Globus pallidus (tissue), 1 donor: ENCODE data around the gene MAGEA9.
"Not testable (repeated sequence)": the region's sequence is repeated elsewhere in the genome, so short reads cannot be mapped to it uniquely, and the experiment has no call there.

Source experiments
- DNase-seq: peaks from one replicate; pipeline ENCODE4 v3.0.0-alpha.2; 2015; ENCODE audit warnings: low spot score

The MAGEA9 gene, protein sequence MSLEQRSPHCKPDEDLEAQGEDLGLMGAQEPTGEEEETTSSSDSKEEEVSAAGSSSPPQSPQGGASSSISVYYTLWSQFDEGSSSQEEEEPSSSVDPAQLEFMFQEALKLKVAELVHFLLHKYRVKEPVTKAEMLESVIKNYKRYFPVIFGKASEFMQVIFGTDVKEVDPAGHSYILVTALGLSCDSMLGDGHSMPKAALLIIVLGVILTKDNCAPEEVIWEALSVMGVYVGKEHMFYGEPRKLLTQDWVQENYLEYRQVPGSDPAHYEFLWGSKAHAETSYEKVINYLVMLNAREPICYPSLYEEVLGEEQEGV

DNA sequence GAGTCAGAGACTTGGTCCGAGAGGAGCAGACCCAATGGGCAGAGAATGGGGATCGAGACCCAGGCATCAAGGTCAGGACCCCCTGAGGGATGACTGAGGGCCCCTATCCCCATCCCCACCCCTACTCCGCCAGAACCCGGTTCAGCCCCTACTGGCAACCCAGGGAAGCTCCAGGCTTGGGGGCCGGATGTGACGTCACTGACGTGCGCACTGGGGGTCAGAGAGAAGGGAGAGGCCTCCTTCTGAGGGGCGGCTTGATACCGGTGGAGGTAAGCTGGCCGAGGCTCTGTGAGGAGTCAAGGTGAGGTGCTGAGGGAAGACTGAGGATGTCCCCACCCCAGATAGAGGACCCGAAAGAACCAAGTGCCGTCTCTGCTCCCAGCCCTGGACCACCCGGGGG, at the start of gene MAGEA9:
Gene MAGEA9 (plus strand): TSS at position 204 of the 400 bp plus-strand sequence. CDS start 4,281 bp downstream, outside the sequence.
- not testable (repeated sequence) for DNase-seq

- not testable (repeated sequence) for DNase-seq
These were observed 39.5 kb upstream of the MAGEA9 start for GRCh38 chrX:149742269-149742668.

DNA sequence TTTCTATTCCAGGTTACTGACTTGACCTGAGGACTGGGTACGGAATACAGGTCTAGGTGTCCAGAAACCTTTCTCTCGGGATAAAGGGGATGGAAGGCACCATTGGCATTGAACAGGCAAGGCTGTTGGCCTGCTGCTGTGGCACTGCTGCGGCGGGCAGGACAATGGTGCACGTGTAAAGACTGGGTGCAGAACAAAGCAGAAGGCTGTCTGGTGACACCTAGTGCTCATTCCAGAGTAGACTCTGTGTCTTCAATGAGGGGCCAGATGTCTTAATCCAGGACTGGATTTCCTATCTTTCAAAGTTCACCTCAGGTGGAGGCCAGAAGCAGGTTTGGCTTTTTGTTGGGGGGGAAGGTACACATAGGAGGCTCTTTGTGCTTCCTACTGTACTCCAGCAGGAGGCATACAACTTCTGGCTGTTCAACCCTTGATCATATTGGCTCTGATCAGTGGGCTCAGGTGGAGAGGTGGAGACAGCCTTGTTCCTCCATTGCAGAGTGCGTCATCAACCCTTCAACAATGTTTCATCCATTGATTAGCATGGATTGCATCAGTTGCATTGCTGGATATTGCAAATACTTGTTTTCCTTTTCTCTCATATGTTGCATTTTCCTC, 35.2 kb upstream of the MAGEA9 start:
- not testable (repeated sequence) for DNase-seq

GRCh38 chrX:149757206-149758067, 24.3 kb upstream of the MAGEA9 start:
- DNase-seq, result no peak

DNA sequence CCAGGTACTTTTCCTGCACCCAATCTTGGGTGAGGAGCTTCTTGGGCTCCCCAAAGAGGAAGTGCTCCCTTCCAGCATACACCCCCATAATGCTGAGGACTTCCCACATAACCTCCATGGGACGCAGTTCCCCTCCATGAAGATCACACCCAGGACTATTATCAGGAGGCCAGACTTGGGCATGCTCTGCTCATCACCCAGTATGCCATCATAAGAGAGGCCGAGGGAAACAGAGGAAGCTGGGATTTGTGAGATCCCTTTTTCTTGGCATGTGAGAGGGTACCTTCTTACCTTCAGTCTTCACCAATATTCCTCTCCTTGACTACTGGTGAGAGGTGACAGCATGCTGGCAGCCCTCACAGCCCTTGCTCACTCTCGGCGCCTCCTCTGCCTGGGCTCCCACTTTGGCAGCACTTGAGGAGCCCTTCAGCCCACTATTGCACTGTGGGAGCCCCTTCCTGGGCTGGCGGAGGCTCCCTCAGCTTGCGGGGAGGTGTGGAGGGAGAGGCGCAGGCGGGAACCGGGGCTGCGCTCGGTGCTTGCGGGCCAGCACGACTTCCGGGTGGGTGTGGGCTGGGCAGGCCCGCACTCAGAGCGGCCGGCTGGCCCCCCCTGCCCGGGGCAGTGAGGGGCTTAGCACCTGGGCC, 23.5 kb upstream of the MAGEA9 start:
- no peak for DNase-seq

- not testable (repeated sequence) for DNase-seq
These were observed 23.0 kb upstream of the MAGEA9 start for GRCh38 chrX:149758715-149759078.

DNA sequence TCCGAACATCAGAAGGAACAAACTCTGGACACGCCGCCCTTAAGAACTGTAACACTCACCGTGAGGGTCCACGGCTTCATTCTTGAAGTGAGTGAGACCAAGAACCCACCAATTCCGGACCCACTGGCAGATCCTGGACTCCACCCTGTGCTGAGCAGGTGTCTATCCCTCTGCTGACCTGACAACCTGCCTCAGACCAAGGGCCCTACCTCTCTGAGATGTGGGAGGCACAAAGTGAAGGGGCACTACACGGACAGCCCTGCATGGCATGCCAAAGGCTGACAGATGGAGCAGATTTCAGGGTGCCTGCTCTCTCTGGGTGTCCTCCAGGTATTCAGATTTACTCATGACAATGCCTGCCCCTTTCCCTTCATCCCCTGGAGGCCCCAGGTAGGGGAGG, 21.9 kb upstream of the MAGEA9 start:
- no peak for DNase-seq

GRCh38 chrX:149760965-149761364, 20.8 kb upstream of the MAGEA9 start:
- DNase-seq, result no peak

GRCh38 chrX:149761858-149762674, 19.7 kb upstream of the MAGEA9 start:
- DNase-seq, result not testable (repeated sequence)

DNA sequence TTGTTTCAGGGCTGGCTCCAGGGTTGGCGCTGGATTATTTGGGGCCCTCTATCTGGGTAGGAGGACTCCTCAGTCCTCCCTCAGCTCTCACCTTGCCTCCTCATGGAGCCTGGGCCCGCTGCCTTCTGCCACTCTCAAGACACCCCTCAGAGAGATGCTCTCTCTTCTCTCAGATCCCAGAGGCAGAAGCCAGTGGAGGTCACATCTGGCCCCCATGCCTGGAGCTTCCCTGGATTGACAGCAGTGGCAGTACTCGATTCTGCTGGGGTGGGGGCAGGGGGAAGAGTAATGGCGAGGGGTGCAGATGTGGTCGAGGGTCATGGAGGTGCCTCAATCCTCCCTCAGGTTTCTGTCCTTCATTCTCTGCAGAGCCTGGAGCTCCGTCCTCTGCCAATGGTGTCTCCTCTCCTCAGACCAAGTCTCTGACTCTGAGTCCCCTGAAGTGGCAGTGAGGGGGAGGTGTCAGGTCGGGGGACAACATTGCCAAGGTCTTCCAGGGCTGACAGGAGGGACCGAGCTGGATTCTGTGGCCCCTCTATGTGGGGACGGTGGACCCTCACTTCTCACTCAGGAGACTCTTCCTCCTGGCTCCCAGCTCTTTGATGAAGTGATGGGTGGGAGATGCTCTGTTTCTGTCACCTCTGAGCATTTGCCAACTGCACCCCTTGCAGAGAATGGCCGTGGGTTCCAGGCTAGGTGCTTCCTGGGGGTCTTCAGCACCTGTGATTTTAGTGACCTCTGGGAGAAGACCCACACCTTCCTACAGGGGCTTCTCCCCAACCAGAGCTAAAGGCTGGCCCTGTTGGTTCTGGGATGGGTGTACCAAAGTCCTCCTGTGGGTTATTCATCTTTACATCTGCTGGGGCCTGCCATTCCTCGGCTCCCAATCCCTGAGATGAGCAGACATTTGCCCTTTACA, 18.8 kb upstream of the MAGEA9 start:
- no peak for DNase-seq

GRCh38 chrX:149770344-149770743, 11.4 kb upstream of the MAGEA9 start:
- not testable (repeated sequence) for DNase-seq

DNA sequence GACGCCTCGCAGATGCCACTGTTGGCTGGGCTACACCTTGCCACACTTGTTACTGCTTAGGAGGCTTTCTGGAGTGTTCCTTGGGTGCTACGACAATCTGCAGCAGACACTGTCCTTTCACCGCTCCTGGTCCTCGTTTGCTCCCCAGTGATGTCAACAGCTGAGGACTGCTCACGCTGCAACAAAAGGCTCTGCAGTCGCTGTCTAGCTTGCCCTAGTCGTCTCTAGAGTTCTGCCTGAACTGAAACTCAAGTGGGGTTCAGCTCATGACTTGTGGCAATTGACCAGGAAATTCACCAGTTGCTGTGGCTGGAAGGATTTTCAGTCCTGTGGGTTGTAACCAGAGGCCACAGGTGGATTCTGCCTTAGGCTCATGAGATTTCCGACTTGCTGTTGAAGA, 8.7 kb upstream of the MAGEA9 start:
- not testable (repeated sequence) for DNase-seq

- not testable (repeated sequence) for DNase-seq
These were observed 8.0 kb upstream of the MAGEA9 start, which contains the start of gene HSFX1 for GRCh38 chrX:149773768-149774167. Gene HSFX1 (plus strand): TSS chrX:149774068. CDS start chrX:149774682, 614 bp downstream.

GRCh38 chrX:149777999-149778398, 3.7 kb upstream of the MAGEA9 start:
- DNase-seq, result not testable (repeated sequence)

DNA sequence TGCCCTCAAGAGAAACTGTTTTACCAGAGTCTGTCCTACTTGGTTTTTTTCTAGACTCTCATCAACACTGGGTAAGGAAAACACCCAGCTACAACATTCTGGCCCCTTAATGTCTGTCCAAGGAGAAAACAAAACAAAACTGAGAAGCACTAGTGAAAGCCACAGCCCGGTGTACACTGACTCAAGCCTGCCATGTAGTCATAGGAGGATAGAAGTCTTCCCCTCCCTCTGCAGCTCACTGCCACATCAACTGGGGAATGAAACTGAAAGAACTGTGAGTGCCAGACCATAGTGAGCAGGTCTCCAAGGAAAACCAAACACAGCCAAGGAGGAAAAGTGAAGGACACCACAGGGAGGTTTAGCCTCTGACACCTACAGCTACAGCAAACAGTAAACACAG, 13.8 kb downstream of the MAGEA9 start:
- DNase-seq, result not testable (repeated sequence)

GRCh38 chrX:149799095-149799714, 17.5 kb downstream of the MAGEA9 start:
- DNase-seq, result no peak

DNA sequence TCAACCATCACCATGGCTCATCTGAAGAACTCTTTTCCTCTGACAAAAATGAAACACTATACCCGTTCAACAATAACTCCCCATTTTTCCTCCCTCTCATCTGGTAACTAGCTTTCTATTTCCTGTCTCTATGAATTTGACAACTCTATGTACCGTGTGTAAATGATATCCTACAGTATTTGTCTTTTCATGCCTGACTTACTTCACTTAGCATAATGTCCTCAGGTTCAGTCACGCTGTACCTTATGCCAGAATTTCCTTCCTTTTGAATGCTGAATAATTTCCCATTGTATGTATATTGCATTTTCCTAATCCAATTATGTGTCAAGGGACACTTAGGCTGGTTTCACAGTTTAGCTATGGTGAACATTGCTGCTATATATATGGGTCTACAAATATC, 18.2 kb downstream of the MAGEA9 start:
- no peak for DNase-seq

DNA sequence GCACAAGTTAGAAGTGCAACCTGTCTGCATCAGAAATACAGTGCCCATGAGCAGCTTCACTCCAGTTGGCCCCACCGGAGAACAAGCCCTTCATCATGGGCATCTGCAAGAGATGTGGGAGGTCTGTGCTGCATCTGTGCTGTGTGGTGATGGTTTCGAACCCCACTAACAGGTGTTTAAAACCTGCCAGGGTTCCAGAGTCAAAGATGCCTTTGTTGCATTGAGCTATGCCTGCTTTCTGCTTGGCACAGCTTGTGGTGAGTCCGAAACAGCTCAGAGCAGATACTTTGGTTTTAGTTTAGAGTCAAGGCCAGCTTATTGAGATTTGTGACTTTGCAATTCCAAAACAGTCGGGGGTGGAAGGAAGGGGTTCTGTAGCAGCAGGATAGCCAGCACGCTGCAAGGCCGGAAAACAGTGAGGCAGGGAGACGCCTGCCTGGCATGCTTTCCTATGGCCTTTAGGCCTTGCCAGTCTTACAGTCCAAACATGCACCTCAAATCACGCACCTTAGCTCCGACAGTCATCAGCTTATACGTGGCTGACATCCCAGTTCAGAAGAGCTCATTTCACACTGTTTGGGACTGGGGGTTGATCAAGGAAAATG, 21.8 kb downstream of the MAGEA9 start:
- no peak for DNase-seq

- DNase-seq, result no peak
These were observed 22.4 kb downstream of the MAGEA9 start for GRCh38 chrX:149804102-149804501.
